GM12872 (cell line): ENCODE results near the gene MYO7B.

Experiments used
- TF ChIP-seq, protein P1 (sequence below): IDR thresholded peaks from 3 replicates; pipeline ENCODE4 v1.5.1; 2011; ENCODE audit warnings: low read depth, mild to moderate bottlenecking, low read length, moderate library complexity; ENCODE audit not compliant: insufficient read depth

MYO7B gene

GRCh38 chr2:127535422-127535901 is at the start of gene MYO7B:
Gene MYO7B, plus strand, starts transcription at chr2:127535683. Its CDS starts 24,040 bp downstream, at chr2:127559723.
- TF ChIP-seq, protein P1, sequence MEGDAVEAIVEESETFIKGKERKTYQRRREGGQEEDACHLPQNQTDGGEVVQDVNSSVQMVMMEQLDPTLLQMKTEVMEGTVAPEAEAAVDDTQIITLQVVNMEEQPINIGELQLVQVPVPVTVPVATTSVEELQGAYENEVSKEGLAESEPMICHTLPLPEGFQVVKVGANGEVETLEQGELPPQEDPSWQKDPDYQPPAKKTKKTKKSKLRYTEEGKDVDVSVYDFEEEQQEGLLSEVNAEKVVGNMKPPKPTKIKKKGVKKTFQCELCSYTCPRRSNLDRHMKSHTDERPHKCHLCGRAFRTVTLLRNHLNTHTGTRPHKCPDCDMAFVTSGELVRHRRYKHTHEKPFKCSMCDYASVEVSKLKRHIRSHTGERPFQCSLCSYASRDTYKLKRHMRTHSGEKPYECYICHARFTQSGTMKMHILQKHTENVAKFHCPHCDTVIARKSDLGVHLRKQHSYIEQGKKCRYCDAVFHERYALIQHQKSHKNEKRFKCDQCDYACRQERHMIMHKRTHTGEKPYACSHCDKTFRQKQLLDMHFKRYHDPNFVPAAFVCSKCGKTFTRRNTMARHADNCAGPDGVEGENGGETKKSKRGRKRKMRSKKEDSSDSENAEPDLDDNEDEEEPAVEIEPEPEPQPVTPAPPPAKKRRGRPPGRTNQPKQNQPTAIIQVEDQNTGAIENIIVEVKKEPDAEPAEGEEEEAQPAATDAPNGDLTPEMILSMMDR, result no peak

DNA sequence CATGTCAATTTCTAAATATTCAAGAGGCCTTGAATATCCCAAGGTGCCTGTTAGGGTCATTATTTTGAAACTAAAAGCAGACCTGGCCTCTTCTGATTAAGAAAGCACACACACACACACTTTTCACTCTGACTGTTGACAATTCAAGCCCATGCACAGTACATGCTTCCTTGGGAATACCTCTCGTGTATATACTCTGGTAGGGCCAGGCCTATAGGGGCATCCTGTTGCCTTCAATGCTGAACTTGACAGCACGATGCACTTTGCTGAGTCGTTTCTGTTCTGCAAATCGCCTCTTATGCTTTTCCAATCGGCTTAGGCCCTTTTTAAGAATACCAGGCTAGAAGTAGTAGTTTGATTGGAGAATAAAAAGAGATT is 49.8 kb upstream of the MYO7B start:
- TF ChIP-seq, protein P1, result no peak

- TF ChIP-seq, protein P1, result no peak
Observed at GRCh38 chr2:127486247-127487058, 49.0 kb upstream of the MYO7B start.

- TF ChIP-seq, protein P1, result no peak
Observed at GRCh38 chr2:127490283-127490682, 45.2 kb upstream of the MYO7B start.

DNA sequence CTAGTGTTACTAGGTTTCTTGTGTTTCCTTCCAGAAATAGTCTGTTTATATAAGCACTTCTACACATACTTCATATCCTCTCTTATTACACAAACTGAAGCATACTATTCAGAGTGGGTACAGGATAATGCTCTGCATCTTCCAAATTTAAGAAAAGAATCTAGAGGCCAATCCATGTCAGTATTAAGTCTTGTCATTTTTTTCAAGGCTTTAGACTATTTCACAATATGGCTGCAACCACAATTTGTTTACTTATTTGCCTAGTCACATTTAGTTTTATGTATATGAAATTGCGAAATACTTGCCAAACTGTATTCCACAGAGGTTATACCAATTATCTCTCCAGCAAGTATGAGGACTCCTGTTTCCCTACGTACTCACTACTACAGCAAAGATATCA is 37.1 kb upstream of the MYO7B start:
- TF ChIP-seq, protein P1, result no peak

- TF ChIP-seq, protein P1, result no peak
Observed at GRCh38 chr2:127503491-127503890, 32.0 kb upstream of the MYO7B start.

- TF ChIP-seq, protein P1, result no peak
Observed at GRCh38 chr2:127504552-127505430, 30.7 kb upstream of the MYO7B start.
